T-helper 17 cell (primary cell): Measurements from ENCODE around the gene CD247. TPM values are rescaled to one million over a fixed set of nuclear protein-coding genes. Genes with fewer than 3 reads are reported as not detected.

Source experiments
- ATAC-seq: fragments of 150-1000 bp; cut with Tn5 transposase; 2 replicates; pipeline ENCODE4 v1.10.0; 2021; ENCODE audit warnings: mild to moderate bottlenecking, moderate library complexity
- DNase-seq, 3 donors: peaks; one replicate each; pipeline versions ENCODE4 v3.0.0 to v3.0.0-alpha.2; 2020 to 2021
- H3K9me3 ChIP-seq: one replicate; pipeline ENCODE4 v1.7.0; 2013; ENCODE audit warnings: low read length, mild to moderate bottlenecking; ENCODE audit not compliant: control insufficient read depth, poor library complexity, severe bottlenecking
- H3K27ac Mint-ChIP-seq: one replicate; pipeline ENCODE4 v1.8.0; 2022; ENCODE audit warnings: mild to moderate bottlenecking, moderate library complexity, mixed read lengths
- H3K27me3 Mint-ChIP-seq: one replicate; pipeline ENCODE4 v1.8.0; 2022; ENCODE audit warnings: mixed read lengths
- H3K36me3 Mint-ChIP-seq: one replicate; pipeline ENCODE4 v1.8.0; 2022; ENCODE audit warnings: low read depth, mixed read lengths
- H3K4me1 Mint-ChIP-seq: one replicate; pipeline ENCODE4 v1.8.0; 2022; ENCODE audit warnings: mild to moderate bottlenecking, mixed read lengths
- H3K4me3 Mint-ChIP-seq: one replicate; pipeline ENCODE4 v1.8.0; 2022; ENCODE audit warnings: mild to moderate bottlenecking, moderate library complexity, mixed read lengths
- total RNA-seq, 4 donors: library from RNA in 2 of 4; stranded (reverse) in 2 of 4; gene quantifications; one replicate each; pipeline ENCODE4 v1.2.3 and lab custom pipeline; 2022 to 2026

Gene CD247
- total RNA-seq, 2 donors from 2014 or later, result 265 to 295 TPM

DNA sequence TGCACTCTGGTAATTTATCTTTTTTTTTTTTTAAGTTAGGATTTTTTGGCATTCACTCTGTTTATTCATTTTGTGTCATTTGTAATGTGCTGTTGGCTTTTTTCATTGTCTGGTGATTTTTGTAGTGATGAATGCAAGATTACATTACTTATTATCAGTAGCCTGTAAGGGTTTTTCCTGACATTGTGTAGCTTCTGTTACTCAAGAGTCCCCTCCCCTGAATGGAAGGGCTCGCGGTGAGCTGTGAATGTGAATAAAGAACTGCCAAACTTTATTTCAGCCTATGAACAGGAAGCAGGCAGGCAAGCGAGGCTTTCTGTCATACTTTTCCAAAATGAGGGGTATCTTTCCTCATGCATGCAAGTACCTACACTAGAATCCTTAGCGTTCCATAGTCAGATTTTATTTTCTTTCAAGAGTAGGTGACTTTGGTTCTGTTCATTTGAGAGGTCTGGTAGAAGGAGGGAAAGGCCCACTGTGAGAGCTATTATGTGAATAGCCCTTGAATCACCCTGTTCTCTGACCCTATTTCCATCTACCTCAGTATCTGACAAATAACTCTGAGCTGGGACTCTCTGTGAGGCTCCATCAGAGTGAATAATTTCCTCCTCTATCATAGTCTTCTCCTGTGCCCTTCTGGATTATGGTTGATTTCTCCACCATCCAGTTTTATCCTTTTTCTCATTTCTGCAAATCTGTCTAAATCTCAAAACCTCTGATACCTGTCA lies 114.0 kb downstream of the CD247 start:
- peaks cover 3% of the 10 kb centered on the region for H3K36me3 Mint-ChIP-seq
- no peak for ATAC-seq
- H3K4me3 Mint-ChIP-seq, result no peak overlapping the region
- no peaks in the 10 kb centered on the region for H3K27me3 Mint-ChIP-seq
- no peak for DNase-seq
- H3K4me1 Mint-ChIP-seq, result peaks cover 6% of the 10 kb centered on the region
- H3K27ac Mint-ChIP-seq, result peak overlapping the region; percentile 37
- no peaks in the 10 kb centered on the region for H3K9me3 ChIP-seq

DNA sequence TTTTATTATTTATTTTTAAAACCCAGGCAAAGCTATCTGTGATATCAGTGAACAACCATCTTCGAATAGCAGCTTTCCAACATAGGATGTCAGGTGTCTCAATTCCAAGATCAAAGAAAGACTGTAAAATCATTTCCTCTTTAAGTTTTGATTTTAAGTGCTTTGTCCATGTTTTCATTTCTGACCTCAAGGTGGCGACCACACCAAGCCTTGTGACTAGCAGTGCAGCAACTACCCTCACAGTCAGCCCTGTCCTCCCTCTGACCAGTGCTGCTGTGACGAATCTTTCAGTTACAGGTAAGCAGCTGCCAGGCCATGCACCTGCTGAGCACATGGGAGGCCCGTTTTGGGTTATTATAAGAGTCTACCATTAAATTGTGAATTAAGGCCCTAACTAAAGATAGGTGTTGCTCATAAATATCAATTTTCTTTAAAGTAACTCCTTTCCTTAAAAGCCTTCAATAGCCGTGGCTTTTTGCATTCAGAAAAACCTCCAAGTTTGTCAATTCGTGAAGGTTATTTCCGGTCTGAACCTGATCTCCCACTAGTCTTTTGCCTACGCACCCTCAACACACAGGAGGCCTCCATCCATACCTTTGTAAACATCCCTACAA lies 117.0 kb downstream of the CD247 start:
- H3K4me1 Mint-ChIP-seq, result peaks cover 9% of the 10 kb centered on the region
- H3K9me3 ChIP-seq, result no peaks in the 10 kb centered on the region
- no peak overlapping the region for H3K4me3 Mint-ChIP-seq
- ATAC-seq (peak; percentile 55), DNase-seq (peak in 2 of 3 donors; percentile 23)
- H3K36me3 Mint-ChIP-seq, result peaks cover 6% of the 10 kb centered on the region
- H3K27me3 Mint-ChIP-seq, result no peaks in the 10 kb centered on the region
- no peak overlapping the region for H3K27ac Mint-ChIP-seq

DNA sequence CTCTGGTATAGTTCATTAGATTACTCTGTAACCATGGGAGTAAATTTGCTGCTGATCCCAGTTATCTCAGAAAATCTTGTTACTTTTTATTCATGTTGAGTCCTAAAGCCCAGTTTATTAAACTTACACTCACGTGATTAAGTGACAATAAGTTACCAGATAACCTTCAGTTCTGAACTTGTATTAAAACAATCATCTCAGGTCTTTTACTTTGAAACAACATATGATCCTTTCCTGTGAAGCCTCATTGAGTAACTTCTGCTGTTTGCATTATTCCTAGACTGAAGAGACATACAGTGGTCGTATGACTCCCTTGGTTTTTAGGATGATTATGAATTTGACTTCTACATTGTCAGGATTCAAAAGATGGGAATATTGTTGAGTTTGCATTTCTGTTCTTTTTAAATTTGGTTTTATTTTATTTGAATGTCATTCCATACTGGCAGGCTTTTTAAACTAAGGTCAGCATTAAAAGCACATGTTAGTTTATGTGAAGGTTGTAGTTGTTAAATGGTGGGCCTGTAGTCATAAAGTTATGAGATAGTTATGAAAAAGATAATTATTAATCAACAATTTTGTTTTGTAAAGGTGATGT lies 117.9 kb downstream of the CD247 start:
- Mint-ChIP-seq H3K27ac (no peak overlapping the region), H3K4me3 (no peak overlapping the region), H3K36me3 (peaks cover 6% of the 10 kb centered on the region), H3K4me1 (peaks cover 9% of the 10 kb centered on the region), H3K27me3 (no peaks in the 10 kb centered on the region)
- no peaks in the 10 kb centered on the region for H3K9me3 ChIP-seq
- DNase-seq (no peak), ATAC-seq (no peak)

DNA sequence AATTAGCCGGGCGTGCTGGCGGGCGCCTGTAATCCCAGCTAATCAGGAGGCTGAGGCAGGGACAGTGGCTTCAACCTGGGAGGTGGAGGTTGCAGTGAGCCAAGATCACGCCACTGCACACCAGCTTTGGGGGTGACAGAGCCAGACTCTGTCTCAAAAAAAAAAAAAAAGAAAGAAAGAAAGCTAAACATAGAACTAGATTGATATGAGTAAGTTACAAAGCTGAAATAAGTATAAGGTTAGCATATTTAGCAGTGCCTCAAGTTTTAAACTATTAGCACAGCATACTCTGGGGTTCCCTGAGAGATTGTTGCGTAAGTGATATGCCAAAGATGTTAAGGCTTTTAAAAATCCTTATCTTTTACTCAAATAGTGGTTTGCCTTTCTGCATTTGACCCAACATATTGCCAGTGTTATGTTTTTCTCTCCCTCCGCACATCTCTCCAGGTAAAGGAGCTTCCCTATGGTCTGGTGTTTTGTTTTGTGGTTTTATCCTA lies 126.1 kb downstream of the CD247 start:
- ATAC-seq (no peak), DNase-seq (no peak)
- H3K36me3 Mint-ChIP-seq, result peaks cover 5% of the 10 kb centered on the region
- no peaks in the 10 kb centered on the region for H3K27me3 Mint-ChIP-seq
- peaks cover 4% of the 10 kb centered on the region for H3K4me1 Mint-ChIP-seq
- H3K27ac Mint-ChIP-seq, result no peak overlapping the region
- no peaks in the 10 kb centered on the region for H3K9me3 ChIP-seq
- H3K4me3 Mint-ChIP-seq, result no peak overlapping the region

DNA sequence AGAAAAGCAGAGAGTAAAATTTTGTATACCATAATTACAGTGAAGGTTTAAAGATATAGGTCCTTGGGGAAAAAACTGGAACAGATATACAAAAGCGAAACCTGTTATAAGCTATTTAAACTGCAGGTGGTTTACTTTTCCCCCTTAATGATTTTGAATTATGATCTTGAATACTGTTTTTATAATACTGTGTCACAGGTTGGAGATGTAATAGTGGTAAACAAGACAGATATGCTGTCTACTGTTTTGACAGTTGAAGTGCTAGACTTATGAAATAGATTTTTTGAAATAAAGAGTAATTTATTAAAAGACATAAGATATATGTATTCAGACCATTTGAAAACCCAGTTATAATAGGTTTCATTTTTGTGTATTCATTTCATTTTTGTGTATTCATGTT lies 129.4 kb downstream of the CD247 start:
- no peak for ATAC-seq

DNA sequence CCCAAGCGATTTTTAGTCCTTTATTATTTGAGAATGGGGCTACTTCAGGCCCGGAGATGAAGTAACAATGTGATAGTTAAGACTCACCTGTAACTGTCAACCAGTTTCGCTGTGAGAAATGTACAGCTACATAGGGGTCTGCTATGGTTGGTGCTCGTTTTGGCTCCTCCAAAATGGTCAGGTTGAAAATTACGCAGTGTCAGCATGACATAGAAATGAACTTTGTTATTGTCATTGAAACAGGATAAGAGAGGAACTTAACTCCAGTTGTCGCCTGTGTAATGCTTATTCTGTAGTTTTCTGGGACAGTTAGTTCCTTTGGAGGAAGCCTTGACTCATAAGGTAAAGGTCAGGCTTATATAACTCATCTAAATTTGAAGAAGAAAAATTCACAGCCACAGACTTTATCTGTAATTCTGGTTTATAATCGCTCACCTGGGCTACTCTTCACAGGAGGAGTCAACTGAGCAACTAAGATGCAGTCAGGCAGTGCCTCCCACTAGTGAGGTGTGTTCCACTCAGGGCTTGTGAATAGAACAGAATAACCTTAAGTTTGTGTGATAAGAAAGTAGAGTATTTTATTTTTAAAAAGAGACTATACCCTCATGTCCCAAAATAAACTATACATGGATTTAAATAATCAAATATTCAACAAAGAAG lies 130.9 kb downstream of the CD247 start:
- H3K4me1 Mint-ChIP-seq, result peaks cover 2% of the 10 kb centered on the region
- ATAC-seq (no peak), DNase-seq (no peak)
- no peaks in the 10 kb centered on the region for H3K27me3 Mint-ChIP-seq
- no peak overlapping the region for H3K27ac Mint-ChIP-seq
- H3K4me3 Mint-ChIP-seq, result no peak overlapping the region
- peaks cover 11% of the 10 kb centered on the region for H3K36me3 Mint-ChIP-seq
- no peaks in the 10 kb centered on the region for H3K9me3 ChIP-seq

More for the DNA sequence above, 129.4 kb downstream of the CD247 start:
- peaks cover 11% of the 10 kb centered on the region for H3K36me3 Mint-ChIP-seq
- H3K27ac Mint-ChIP-seq, result no peak overlapping the region
- H3K9me3 ChIP-seq, result no peaks in the 10 kb centered on the region
- no peaks in the 10 kb centered on the region for H3K27me3 Mint-ChIP-seq
- peaks cover 2% of the 10 kb centered on the region for H3K4me1 Mint-ChIP-seq
- no peak overlapping the region for H3K4me3 Mint-ChIP-seq
- DNase-seq, result no peak

Other genes starting within 250 kb of the CD247 start
- 10 to 100 TPM in 1 of 2 donors, 1 to 10 TPM in 1; 7.3 to 12.6 TPM for gene CREG1, start 35.2 kb upstream of the CD247 start, total RNA-seq
- 100 to 1,000 TPM in 1 of 2 donors, 10 to 100 TPM in 1; 88.0 to 101 TPM for gene RCSD1, start 111.7 kb upstream of the CD247 start, total RNA-seq
- 1 to 10 TPM; 3.0 to 4.2 TPM for gene MPZL1, start 203.5 kb upstream of the CD247 start, total RNA-seq